Immature natural killer cell (primary cell): Measurements from ENCODE around the gene HOXD9. TPM values are rescaled to one million over a fixed set of nuclear protein-coding genes. Genes with fewer than 3 reads are reported as not detected.
A peak's percentile ranks its signal among the peaks of the same experiment; 100 is the strongest.

Source experiments
- DNase-seq, 3 donors: peaks; one replicate each; pipeline ENCODE4 v3.0.0; 2022; ENCODE audit warnings: mixed read lengths in 1 of 3
- H3K27ac Mint-ChIP-seq, 6 donors: one replicate each; pipeline ENCODE4 v1.8.0; 2020; ENCODE audit warnings: mixed read lengths in 6 of 6, mild to moderate bottlenecking in 5 of 6, inconsistent platforms in 4 of 6, moderate library complexity in 3 of 6
- H3K27me3 Mint-ChIP-seq, 3 donors: one replicate each; pipeline ENCODE4 v1.8.0; 2020 to 2021; ENCODE audit warnings: low read depth in 3 of 3, mild to moderate bottlenecking in 3 of 3, mixed read lengths in 3 of 3, moderate library complexity in 3 of 3, inconsistent platforms in 1 of 3
- H3K36me3 Mint-ChIP-seq, 3 donors: one replicate each; pipeline ENCODE4 v1.8.0; 2020; ENCODE audit warnings: mixed read lengths in 3 of 3, inconsistent platforms in 2 of 3, mild to moderate bottlenecking in 2 of 3
- H3K4me1 Mint-ChIP-seq, 2 donors: one replicate each; pipeline ENCODE4 v1.8.0; 2020; ENCODE audit warnings: inconsistent platforms in 2 of 2, mild to moderate bottlenecking in 2 of 2, mixed read lengths in 2 of 2, moderate library complexity in 1 of 2
- H3K4me3 Mint-ChIP-seq, 5 donors: one replicate each; pipeline ENCODE4 v1.8.0; 2020; ENCODE audit warnings: mild to moderate bottlenecking in 5 of 5, mixed read lengths in 5 of 5, inconsistent platforms in 3 of 5, moderate library complexity in 3 of 5
- H3K9me3 Mint-ChIP-seq, 6 donors: one replicate each; pipeline ENCODE4 v1.8.0; 2020; ENCODE audit warnings: mild to moderate bottlenecking in 6 of 6, mixed read lengths in 6 of 6, inconsistent platforms in 4 of 6, moderate library complexity in 3 of 6
- polyA plus RNA-seq, 3 donors: library from polyadenylated mRNA; unstranded; fragments of 300-500 nt; fragmentation: Illumina TruSeq; gene quantifications; one replicate each; pipeline ENCODE4 v1.2.3, GENCODE V29; 2021

HOXD9 gene
- polyA plus RNA-seq = not detected

DNA sequence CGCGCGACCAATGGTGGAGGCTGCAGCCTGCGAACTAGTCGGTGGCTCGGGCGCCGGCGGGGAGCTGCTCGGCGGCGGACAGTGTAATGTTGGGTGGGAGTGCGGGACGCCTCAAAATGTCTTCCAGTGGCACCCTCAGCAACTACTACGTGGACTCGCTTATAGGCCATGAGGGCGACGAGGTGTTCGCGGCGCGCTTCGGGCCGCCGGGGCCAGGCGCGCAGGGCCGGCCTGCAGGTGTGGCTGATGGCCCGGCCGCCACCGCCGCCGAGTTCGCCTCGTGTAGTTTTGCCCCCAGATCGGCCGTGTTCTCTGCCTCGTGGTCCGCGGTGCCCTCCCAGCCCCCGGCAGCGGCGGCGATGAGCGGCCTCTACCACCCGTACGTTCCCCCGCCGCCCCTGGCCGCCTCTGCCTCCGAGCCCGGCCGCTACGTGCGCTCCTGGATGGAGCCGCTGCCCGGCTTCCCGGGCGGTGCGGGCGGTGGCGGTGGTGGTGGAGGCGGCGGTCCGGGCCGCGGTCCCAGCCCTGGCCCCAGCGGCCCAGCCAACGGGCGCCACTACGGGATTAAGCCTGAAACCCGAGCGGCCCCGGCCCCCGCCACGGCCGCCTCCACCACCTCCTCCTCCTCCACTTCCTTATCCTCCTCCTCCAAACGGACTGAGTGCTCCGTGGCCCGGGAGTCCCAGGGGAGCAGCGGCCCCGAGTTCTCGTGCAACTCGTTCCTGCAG lies at the start of gene HOXD9:
TSS of gene HOXD9 (plus strand) at position 37 of the 728 bp plus-strand sequence. CDS start at position 87, 50 bp downstream.
- Mint-ChIP-seq H3K36me3 (peaks cover 0 to 9% (median 3%) of the 10 kb centered on the region in 3 donors), H3K27ac (no peak within 1 kb of the TSS), H3K4me3 (peak within 1 kb of the TSS; percentile 58 to 72 (median 69)), H3K27me3 (peaks cover 58 to 73% (median 70%) of the 10 kb centered on the region in 3 donors), H3K9me3 (peaks cover 0 to 27% (median 6%) of the 10 kb centered on the region in 6 donors), H3K4me1 (peaks cover 13 to 22% of the 10 kb centered on the region in 2 donors)
- DNase-seq = peak in 2 of 3 donors; percentile 19 to 29

GRCh38 chr2:176072951-176073904 lies 49.3 kb upstream of the HOXD9 start:
- H3K27me3 Mint-ChIP-seq = peaks cover 47 to 57% (median 51%) of the 10 kb centered on the region in 3 donors
- peaks cover 0 to 40% (median 7%) of the 10 kb centered on the region in 6 donors for H3K9me3 Mint-ChIP-seq
- no peak overlapping the region for H3K27ac Mint-ChIP-seq
- DNase-seq = no peak
- no peaks in the 10 kb centered on the region for H3K4me1 Mint-ChIP-seq
- peaks cover 0 to 3% (median 0%) of the 10 kb centered on the region in 3 donors for H3K36me3 Mint-ChIP-seq
- H3K4me3 Mint-ChIP-seq = no peak overlapping the region

- no peak for DNase-seq
- Mint-ChIP-seq H3K9me3 (peaks cover 0 to 54% (median 19%) of the 10 kb centered on the region in 6 donors), H3K27me3 (peaks cover 61 to 64% (median 61%) of the 10 kb centered on the region in 3 donors), H3K4me1 (peaks cover 6 to 14% of the 10 kb centered on the region in 2 donors), H3K36me3 (peaks cover 0 to 6% (median 3%) of the 10 kb centered on the region in 3 donors), H3K4me3 (no peak overlapping the region), H3K27ac (no peak overlapping the region)
Measured at GRCh38 chr2:176074919-176075425, 47.5 kb upstream of the HOXD9 start.

GRCh38 chr2:176075481-176075880 lies 47.0 kb upstream of the HOXD9 start:
- Mint-ChIP-seq H3K36me3 (peaks cover 0 to 6% (median 3%) of the 10 kb centered on the region in 3 donors), H3K27ac (no peak overlapping the region), H3K4me1 (peaks cover 6 to 14% of the 10 kb centered on the region in 2 donors), H3K4me3 (peak overlapping the region in 1 of 5 donors; percentile 13), H3K9me3 (peaks cover 0 to 54% (median 19%) of the 10 kb centered on the region in 6 donors), H3K27me3 (peaks cover 58 to 63% (median 59%) of the 10 kb centered on the region in 3 donors)
- no peak for DNase-seq

GRCh38 chr2:176076063-176076462 lies 46.5 kb upstream of the HOXD9 start:
- no peak for DNase-seq
- Mint-ChIP-seq H3K4me3 (no peak overlapping the region), H3K27ac (no peak overlapping the region), H3K4me1 (peaks cover 9 to 15% of the 10 kb centered on the region in 2 donors), H3K9me3 (peaks cover 2 to 59% (median 22%) of the 10 kb centered on the region in 6 donors), H3K27me3 (peaks cover 58 to 64% (median 64%) of the 10 kb centered on the region in 3 donors), H3K36me3 (peaks cover 0 to 6% (median 4%) of the 10 kb centered on the region in 3 donors)

DNA sequence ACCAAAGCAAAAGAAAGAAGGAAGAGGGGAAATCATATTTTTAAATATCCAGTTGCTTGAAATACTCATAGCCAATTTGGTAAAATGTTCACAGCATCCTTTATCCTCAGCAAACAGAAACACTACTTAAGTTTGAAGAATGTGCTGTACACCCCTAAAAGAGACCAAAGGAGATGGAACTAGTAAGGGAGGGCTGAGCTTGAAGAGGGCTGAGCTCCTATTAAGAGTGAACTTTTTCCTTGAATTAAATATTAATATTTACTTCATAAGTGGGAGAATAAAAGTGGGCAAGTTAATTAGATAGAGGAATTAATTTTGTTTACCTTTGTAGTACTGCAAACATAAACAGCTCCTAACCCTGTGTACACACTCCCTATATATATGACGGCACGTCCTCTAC lies 45.7 kb upstream of the HOXD9 start:
- H3K27ac Mint-ChIP-seq = no peak overlapping the region
- peaks cover 62 to 71% (median 69%) of the 10 kb centered on the region in 3 donors for H3K27me3 Mint-ChIP-seq
- DNase-seq = no peak
- peaks cover 0 to 8% (median 6%) of the 10 kb centered on the region in 3 donors for H3K36me3 Mint-ChIP-seq
- peaks cover 10 to 66% (median 26%) of the 10 kb centered on the region in 6 donors for H3K9me3 Mint-ChIP-seq
- H3K4me1 Mint-ChIP-seq = peaks cover 12 to 21% of the 10 kb centered on the region in 2 donors
- H3K4me3 Mint-ChIP-seq = no peak overlapping the region

DNA sequence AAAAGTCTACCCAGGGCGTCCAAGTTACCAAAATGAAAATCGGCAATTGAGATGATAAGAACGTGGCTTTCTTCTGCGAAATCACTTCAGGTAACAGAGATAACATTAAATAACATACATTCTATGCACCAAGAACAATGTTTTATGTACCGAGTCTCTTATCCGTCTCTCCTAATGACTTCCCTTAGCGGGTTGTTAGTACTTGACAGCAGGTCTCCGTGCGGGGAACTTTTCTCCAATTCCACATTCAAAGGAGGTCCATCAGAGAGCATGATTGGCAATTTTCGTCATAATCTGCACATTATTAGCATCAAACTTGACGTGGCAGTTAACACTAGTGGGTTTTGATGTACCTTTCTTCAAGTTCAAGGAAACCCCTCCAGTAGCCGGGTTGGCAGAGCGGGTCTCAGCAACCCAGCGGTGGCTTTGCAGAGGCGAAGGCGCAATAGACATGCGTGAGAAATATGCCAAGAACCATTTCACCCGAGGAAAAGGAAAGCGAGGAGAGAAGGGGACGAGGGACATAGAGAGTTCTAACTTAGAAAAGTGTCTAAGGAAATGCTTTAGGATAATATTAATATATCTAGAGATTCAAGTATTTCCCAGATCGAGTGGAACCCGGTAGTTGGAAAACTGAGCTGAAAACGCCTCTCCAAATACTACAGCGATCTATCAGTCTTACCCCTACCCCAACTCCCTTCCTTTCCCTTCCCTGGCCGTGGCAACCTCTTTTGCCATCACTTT lies 43.8 kb upstream of the HOXD9 start:
- H3K4me1 Mint-ChIP-seq = peaks cover 13 to 24% of the 10 kb centered on the region in 2 donors
- peak overlapping the region; percentile 65 to 83 (median 69) for H3K4me3 Mint-ChIP-seq
- H3K27me3 Mint-ChIP-seq = peaks cover 75 to 79% (median 76%) of the 10 kb centered on the region in 3 donors
- H3K9me3 Mint-ChIP-seq = peaks cover 11 to 62% (median 31%) of the 10 kb centered on the region in 6 donors
- H3K36me3 Mint-ChIP-seq = peaks cover 0 to 8% (median 4%) of the 10 kb centered on the region in 3 donors
- peak overlapping the region in 2 of 6 donors; percentile 47 to 83 for H3K27ac Mint-ChIP-seq
- DNase-seq = no peak

GRCh38 chr2:176079285-176079830 lies 43.2 kb upstream of the HOXD9 start:
- Mint-ChIP-seq H3K4me1 (peaks cover 13 to 27% of the 10 kb centered on the region in 2 donors), H3K27me3 (peaks cover 78 to 84% (median 80%) of the 10 kb centered on the region in 3 donors), H3K9me3 (peaks cover 11 to 67% (median 31%) of the 10 kb centered on the region in 6 donors), H3K36me3 (peaks cover 0 to 13% (median 4%) of the 10 kb centered on the region in 3 donors), H3K27ac (peak overlapping the region in 3 of 6 donors; percentile 47 to 83 (median 66)), H3K4me3 (peak overlapping the region; percentile 65 to 83 (median 69))
- no peak for DNase-seq

DNA sequence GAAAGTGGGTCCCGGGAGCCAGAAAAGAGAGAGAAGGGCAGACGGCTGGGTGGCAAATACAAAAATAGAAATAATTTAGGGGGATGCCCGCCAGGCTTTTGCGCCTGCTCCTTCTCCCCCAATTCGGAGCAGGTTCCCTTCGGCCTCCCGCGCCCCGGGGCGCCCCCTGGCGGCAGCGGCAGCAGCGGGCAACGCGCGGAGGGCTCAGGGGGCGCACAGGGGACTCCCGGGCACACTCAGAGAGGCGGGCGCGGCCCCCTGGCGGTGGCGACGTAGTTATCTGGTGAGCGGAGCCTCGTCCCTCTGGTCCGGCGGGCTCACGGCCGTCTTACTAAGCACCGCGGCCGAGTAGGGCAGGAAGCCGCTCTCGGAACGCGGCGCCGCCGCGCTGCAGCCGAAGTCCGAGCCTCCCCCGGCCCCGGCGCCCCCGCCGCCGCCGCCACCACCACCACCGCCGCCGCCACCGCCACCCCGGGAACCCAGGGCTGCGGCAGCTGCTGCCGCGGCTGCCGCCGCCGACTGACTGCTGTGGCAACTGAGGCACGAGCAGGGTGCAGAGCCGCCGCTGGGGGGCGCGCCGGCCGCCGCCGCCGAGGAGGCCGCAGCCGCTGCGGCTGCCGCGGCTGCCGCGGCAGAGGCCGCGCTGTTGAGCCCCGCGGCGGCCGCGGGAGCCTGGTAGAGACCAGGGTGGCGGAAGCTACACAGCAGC lies 42.5 kb upstream of the HOXD9 start:
- Mint-ChIP-seq H3K27me3 (peaks cover 80 to 84% (median 80%) of the 10 kb centered on the region in 3 donors), H3K27ac (peak overlapping the region in 2 of 6 donors; percentile 47 to 83), H3K4me1 (peaks cover 15 to 27% of the 10 kb centered on the region in 2 donors), H3K4me3 (peak overlapping the region; percentile 65 to 83 (median 69)), H3K36me3 (peaks cover 0 to 13% (median 4%) of the 10 kb centered on the region in 3 donors), H3K9me3 (peaks cover 11 to 72% (median 31%) of the 10 kb centered on the region in 6 donors)
- no peak for DNase-seq

DNA sequence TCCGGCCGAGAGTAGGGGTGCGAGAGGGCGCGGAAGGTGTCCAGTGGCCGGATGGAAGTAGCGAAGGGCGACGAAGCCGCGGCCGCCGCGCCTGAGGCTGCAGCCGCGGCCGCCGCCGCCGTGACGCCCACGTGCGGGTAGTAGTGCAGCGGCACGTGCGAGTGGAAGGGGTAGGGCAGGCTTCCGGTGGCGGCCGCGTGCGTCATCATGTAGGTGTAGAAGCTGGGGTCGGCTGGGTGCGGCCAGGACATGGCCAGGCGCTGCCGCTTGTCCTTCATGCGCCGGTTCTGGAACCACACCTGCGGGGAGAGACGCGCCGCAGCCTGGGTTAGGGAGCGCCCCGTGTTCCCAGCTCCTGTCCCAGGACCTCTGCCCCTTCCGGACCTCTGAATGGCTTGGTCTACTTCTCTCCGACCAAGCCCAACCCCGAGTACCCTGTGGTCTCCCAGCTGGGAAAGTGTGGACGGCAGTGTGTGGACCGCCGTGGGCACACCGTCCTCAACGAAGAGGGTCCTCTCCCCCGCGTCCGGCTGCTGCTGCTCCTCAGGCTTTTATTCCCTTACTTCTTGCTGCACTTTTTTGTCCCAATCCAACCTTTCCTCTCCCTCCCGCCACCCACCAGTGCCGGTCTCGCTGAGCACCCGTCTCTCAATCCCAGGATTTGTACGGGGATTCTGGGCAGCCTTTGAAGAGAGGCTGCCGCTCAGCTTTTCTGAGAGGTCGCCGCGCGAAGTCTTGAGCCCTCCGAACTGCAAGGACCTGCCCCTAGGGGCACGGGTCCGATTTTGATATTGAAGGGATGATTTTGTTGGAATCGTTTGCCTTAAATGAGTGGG lies 41.8 kb upstream of the HOXD9 start:
- Mint-ChIP-seq H3K36me3 (peaks cover 0 to 13% (median 4%) of the 10 kb centered on the region in 3 donors), H3K27me3 (peaks cover 79 to 85% (median 81%) of the 10 kb centered on the region in 3 donors), H3K27ac (peak overlapping the region in 3 of 6 donors; percentile 42 to 86 (median 75)), H3K4me1 (peaks cover 15 to 27% of the 10 kb centered on the region in 2 donors), H3K9me3 (peaks cover 11 to 64% (median 30%) of the 10 kb centered on the region in 6 donors), H3K4me3 (peak overlapping the region; percentile 42 to 61 (median 55))
- peak; percentile 38 to 56 (median 50) for DNase-seq

DNA sequence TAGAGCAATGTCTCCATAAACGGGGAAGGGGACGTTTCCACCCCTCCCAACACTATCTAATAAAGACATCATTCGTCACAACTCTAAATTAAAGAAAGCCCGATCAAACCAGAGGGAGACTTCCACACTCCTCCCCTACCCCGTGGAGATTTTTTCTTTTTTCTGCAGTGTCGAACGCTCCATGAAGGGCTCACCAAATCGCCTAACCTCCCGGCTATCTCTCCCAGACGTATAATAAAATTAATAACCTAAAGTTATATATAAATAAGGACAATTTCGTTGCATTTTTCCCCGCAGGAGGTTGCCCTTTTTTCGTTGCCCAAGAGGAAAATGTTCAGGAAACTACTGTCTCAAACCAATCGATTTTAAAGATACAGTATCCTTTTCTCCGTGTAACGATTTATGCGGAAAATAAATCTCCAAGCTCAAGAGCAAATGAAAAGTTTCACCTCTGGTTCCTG lies 41.1 kb upstream of the HOXD9 start:
- H3K27ac Mint-ChIP-seq = peak overlapping the region in 3 of 6 donors; percentile 42 to 86 (median 75)
- peak overlapping the region; percentile 42 to 61 (median 55) for H3K4me3 Mint-ChIP-seq
- peaks cover 0 to 13% (median 4%) of the 10 kb centered on the region in 3 donors for H3K36me3 Mint-ChIP-seq
- no peak for DNase-seq
- peaks cover 11 to 59% (median 29%) of the 10 kb centered on the region in 6 donors for H3K9me3 Mint-ChIP-seq
- peaks cover 77 to 88% (median 80%) of the 10 kb centered on the region in 3 donors for H3K27me3 Mint-ChIP-seq
- H3K4me1 Mint-ChIP-seq = peaks cover 15 to 27% of the 10 kb centered on the region in 2 donors
